K562 (cell line): ENCODE measurements around the gene AGPAT3. TPM values are rescaled to one million over a fixed set of nuclear protein-coding genes. Genes with fewer than 3 reads are reported as not detected.
A peak's percentile ranks its signal among the peaks of the same experiment; 100 is the strongest.

ENCODE experiments used
- ATAC-seq: fragments of 200-7000 bp; cut with Tn5 transposase; 3 replicates; pipeline ENCODE4 v1.9.1; 2020; ENCODE audit warnings: moderate library complexity
- BruUV-seq: library from RNA; stranded (reverse); fragments of 400-500 nt; replicated peaks from 2 replicates; lab custom pipeline; 2021; lab: Mats Ljungman, UMichigan
- CTCF ChIA-PET: fragments of 300-600 bp; formaldehyde crosslinking; extraction: SDS; loops from one replicate; lab custom pipeline; 2021; ENCODE audit warnings: low intra/inter-chr PET ratio; lab: Yijun Ruan, JAX
- POLR2A ChIA-PET: fragments of 300-600, 350-650 bp; sonication (Branson Sonifier 250); formaldehyde crosslinking; extraction: SDS; loops from one replicate; lab custom pipeline; 2021; ENCODE audit warnings: antibody characterized with exemption, inconsistent platforms; lab: Yijun Ruan, JAX
- DNase-seq, 4 experiments: peaks; one replicate each; pipeline versions ENCODE4 v3.0.0 to v3.0.0-alpha.2; 2011 to 2018; ENCODE audit warnings: low spot score in 3 of 4, mixed read lengths in 3 of 4; ENCODE audit errors: extremely low read depth in 1 of 4
- FAIRE-seq: peaks from 2 replicates; lab custom pipeline; 2011; peaks lifted over from hg19 to GRCh38; lab: Jason Lieb, UNC
- H2AFZ ChIP-seq: 2 replicates; pipeline ENCODE4 v1.6.0; 2011; ENCODE audit warnings: low read depth, low read length, control low read depth, inconsistent platforms
- H3K27ac ChIP-seq: fragments of 200-600 bp; 3 replicates; pipeline ENCODE4 v1.8.0; 2011; ENCODE audit warnings: low read depth, mild to moderate bottlenecking, control low read depth, inconsistent platforms, low read length, moderate library complexity, mixed read lengths; ENCODE audit errors: extremely low read depth
- H3K27me3 ChIP-seq, 2 experiments: fragments of 300-600 bp in 1 of 2; 2 replicates in 1 of 2; 3 replicates in 1 of 2; pipeline versions ENCODE4 v1.6.0 to v1.8.0; 2011; ENCODE audit warnings: inconsistent platforms in 2 of 2, low read length in 2 of 2, mild to moderate bottlenecking in 1 of 2, mixed read lengths in 1 of 2, moderate library complexity in 1 of 2; ENCODE audit not compliant: control insufficient read depth in 2 of 2, insufficient read depth in 2 of 2
- H3K36me3 ChIP-seq: fragments of 300-600 bp; 3 replicates; pipeline ENCODE4 v1.8.0; 2011; ENCODE audit warnings: mild to moderate bottlenecking, low read length, inconsistent platforms; ENCODE audit not compliant: control insufficient read depth, insufficient read depth
- H3K4me1 ChIP-seq, 2 experiments: fragments of 200-600 bp in 1 of 2; replicated peaks in 1 of 2; 2 replicates in 1 of 2; 3 replicates in 1 of 2; pipeline versions ENCODE4 v1.5.1 to v1.8.0; 2011; ENCODE audit warnings: inconsistent platforms in 2 of 2, low read length in 2 of 2, mild to moderate bottlenecking in 1 of 2, mixed read lengths in 1 of 2, moderate library complexity in 1 of 2; ENCODE audit not compliant: control insufficient read depth in 2 of 2, insufficient read depth in 2 of 2
- H3K4me2 ChIP-seq: 2 replicates; pipeline ENCODE4 v1.6.1; 2011; ENCODE audit warnings: low read length, control low read depth, inconsistent platforms, mixed read lengths; ENCODE audit not compliant: insufficient read depth
- H3K4me3 ChIP-seq: fragments of 200-600 bp; sonication (generic), shearing (Covaris generic); 2 replicates; pipeline ENCODE4 v1.5.1; 2016; ENCODE audit warnings: control low read depth, inconsistent platforms
- H3K79me2 ChIP-seq: fragments of 200-600 bp; 3 replicates; pipeline ENCODE4 v1.8.0; 2011; ENCODE audit warnings: low read length, inconsistent platforms; ENCODE audit not compliant: control insufficient read depth, insufficient read depth
- H3K9ac ChIP-seq, 2 experiments: 2 replicates each; pipeline versions ENCODE4 v1.6.0 to v1.6.1; 2011; ENCODE audit warnings: low read depth in 2 of 2, low read length in 2 of 2, control low read depth in 1 of 2, inconsistent platforms in 1 of 2, mild to moderate bottlenecking in 1 of 2, mixed read lengths in 1 of 2; ENCODE audit not compliant: insufficient read depth in 1 of 2
- H3K9me1 ChIP-seq: one replicate; pipeline ENCODE4 v1.6.0; 2011; ENCODE audit warnings: inconsistent platforms, mild to moderate bottlenecking, low read length, moderate library complexity; ENCODE audit not compliant: control insufficient read depth, insufficient read depth
- H3K9me3 ChIP-seq: replicated peaks from 2 replicates; pipeline ENCODE4 v1.5.1; 2011; ENCODE audit warnings: low read depth, low read length, inconsistent platforms; ENCODE audit not compliant: control insufficient read depth, insufficient read depth
- H4K20me1 ChIP-seq: replicated peaks from 2 replicates; pipeline ENCODE4 v1.6.1; 2011; ENCODE audit warnings: low read length, inconsistent platforms, mixed read lengths; ENCODE audit not compliant: control insufficient read depth, insufficient read depth
- ARID2 ChIP-seq: fragments of 450-650 bp; IDR thresholded peaks from 2 replicates; pipeline ENCODE4 v1.6.1; 2017; ENCODE audit warnings: antibody characterized with exemption, mild to moderate bottlenecking
- BRD4 ChIP-seq: fragments of 200-600 bp; sonication (generic); IDR thresholded peaks from 2 replicates; pipeline ENCODE4 v1.6.1; 2017; ENCODE audit warnings: inconsistent platforms
- ELF1 ChIP-seq: fragments of 200-800 bp; sonication (Bioruptor generic); IDR thresholded peaks from 2 replicates; pipeline ENCODE4 v1.6.1; 2016; ENCODE audit warnings: missing genetic modification characterization, missing compliant biosample characterization
- ZNF589 ChIP-seq: fragments of 200-800 bp; sonication (Bioruptor generic); IDR thresholded peaks from 2 replicates; pipeline ENCODE4 v1.6.1; 2016; ENCODE audit warnings: low read depth, missing genetic modification characterization, missing compliant biosample characterization
- WGBS: fragments of 100-300 bp; shearing (Covaris generic); methylation state at CpG from one replicate; pipeline ENCODE4 v1.1.6; 2016; ENCODE audit warnings: low coverage, mixed read lengths; ENCODE audit not compliant: insufficient coverage; ENCODE audit errors: missing lambda C conversion rate; 5-methylcytosine and 5-hydroxymethylcytosine counted together
- in situ Hi-C: fragments of 300-500 bp; cut with MboI; formaldehyde crosslinking; loops from 4 replicates; pipeline ENCODE4 v1.15.0; 2018; ENCODE audit warnings: inconsistent platforms, mixed read lengths
- intact Hi-C: fragments of 100-400 bp; cut with micrococcal nuclease; formaldehyde crosslinking; loops from 2 replicates; pipeline ENCODE4 v1.14.2; 2022
- polyA plus RNA-seq, 8 experiments: library from polyadenylated mRNA; depleted of rRNA in 4 of 8; stranded (reverse) in 5 of 8; unstranded in 3 of 8; fragments of >200 nt; fragmentation: Nextera tagmentation in 2 of 8; fragmentation: Illumina TruSeq in 1 of 8; extraction: Ambion mirVana in 2 of 8; extraction: Trizol in 1 of 8; gene quantifications; 2 replicates each; pipeline versions ENCODE4 v1.2.1 to v1.2.3, GENCODE V29; 2011 to 2014; ENCODE audit warnings: inconsistent platforms in 1 of 8, missing spikeins in 1 of 8
- total RNA-seq, 7 experiments: library from RNA; depleted of rRNA in 6 of 7; stranded (reverse); fragments of >200 nt in 6 of 7; fragmentation: Illumina TruSeq in 2 of 7; extraction: Trizol in 2 of 7; gene quantifications; 2 replicates each; pipeline versions ENCODE4 v1.2.1 to v1.2.3, GENCODE V29; 2011 to 2021; ENCODE audit warnings: low replicate concordance in 1 of 7
- TF ChIP-seq, protein P1 (sequence below): fragments of 200-800 bp; sonication (Bioruptor generic); IDR thresholded peaks from 2 replicates; pipeline ENCODE4 v1.6.1; 2017; ENCODE audit warnings: missing genetic modification characterization, missing compliant biosample characterization
- TF ChIP-seq, protein P2 (sequence below): fragments of 450-650 bp; IDR thresholded peaks from 2 replicates; pipeline ENCODE4 v1.7.0; 2016; ENCODE audit warnings: borderline replicate concordance
- TF ChIP-seq, protein P3 (sequence below): fragments of 450-650 bp; IDR thresholded peaks from 2 replicates; pipeline ENCODE4 v1.6.1; 2016; ENCODE audit warnings: mild to moderate bottlenecking, moderate library complexity

AGPAT3 gene
- total and polyA plus RNA-seq, 9 of the 15 experiments (the other 6 are each of a cell fraction or from before 2014, with no cell fraction given): 1.5 to 88.4 (median 35.7) TPM

DNA sequence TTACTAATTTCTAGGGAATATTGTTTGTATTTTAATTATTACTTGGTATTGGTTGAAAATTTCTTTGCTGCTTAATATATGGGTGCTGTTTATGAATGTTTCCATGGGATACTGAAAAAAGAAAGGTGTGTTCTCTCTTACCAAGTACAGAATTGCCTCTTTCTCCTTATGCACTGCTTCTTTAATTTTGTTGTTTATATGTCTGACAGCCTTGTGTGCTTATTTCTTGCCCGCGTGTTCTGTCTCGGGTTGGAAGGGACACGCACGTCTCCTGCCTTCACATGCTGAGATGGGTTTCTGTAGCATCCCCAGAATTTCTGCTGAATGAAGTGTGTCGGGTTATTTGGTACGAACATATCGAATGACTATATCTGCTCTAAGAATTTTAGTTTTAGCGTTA lies 51.1 kb downstream of the AGPAT3 start:
- peak overlapping the region; percentile 65 for H3K4me2 ChIP-seq
- H4K20me1 ChIP-seq: no peaks in the 10 kb centered on the region
- DNase-seq (peak in 2 of 4 experiments; percentile 46 to 50), FAIRE-seq (peak; percentile 75), ATAC-seq (peak; percentile 32)
- peaks cover 11% of the 10 kb centered on the region; the same call in 2 of the 3 replicates for H3K36me3 ChIP-seq
- peaks cover 23 to 44% of the 10 kb centered on the region in 2 experiments for H3K4me1 ChIP-seq
- peaks cover 87% of the 10 kb centered on the region for H3K79me2 ChIP-seq
- no peaks in the 10 kb centered on the region for H3K27me3 ChIP-seq
- H3K4me3 ChIP-seq: peak overlapping the region; percentile 42; the same call in 1 of the 2 replicates
- H2AFZ ChIP-seq: peak overlapping the region; percentile 70
- intact Hi-C loops (no loop called here), in situ Hi-C loops (no loop called here)
- H3K9me3 ChIP-seq: peaks cover 8% of the 10 kb centered on the region
- CTCF ChIA-PET: no interaction called here
- H3K27ac ChIP-seq: peak overlapping the region; percentile 81; the same call in 2 of the 3 replicates
- POLR2A ChIA-PET: interaction anchor here (0.6 kb wide), 1 partner anchor 100 kb away, joined by 3 read pairs; no protein-coding TSS in a partner anchor
- H3K9ac ChIP-seq: peak overlapping the region in 1 of 2 experiments; percentile 76; a peak in 3 of 4 replicates
- BruUV-seq: no TSS peak
- no peaks in the 10 kb centered on the region for H3K9me1 ChIP-seq
- 30% methylated on average over 9 of the region's 9 CpGs for WGBS
- TF ChIP-seq, protein P1, sequence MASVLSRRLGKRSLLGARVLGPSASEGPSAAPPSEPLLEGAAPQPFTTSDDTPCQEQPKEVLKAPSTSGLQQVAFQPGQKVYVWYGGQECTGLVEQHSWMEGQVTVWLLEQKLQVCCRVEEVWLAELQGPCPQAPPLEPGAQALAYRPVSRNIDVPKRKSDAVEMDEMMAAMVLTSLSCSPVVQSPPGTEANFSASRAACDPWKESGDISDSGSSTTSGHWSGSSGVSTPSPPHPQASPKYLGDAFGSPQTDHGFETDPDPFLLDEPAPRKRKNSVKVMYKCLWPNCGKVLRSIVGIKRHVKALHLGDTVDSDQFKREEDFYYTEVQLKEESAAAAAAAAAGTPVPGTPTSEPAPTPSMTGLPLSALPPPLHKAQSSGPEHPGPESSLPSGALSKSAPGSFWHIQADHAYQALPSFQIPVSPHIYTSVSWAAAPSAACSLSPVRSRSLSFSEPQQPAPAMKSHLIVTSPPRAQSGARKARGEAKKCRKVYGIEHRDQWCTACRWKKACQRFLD: 0 out of 2 replicates have a peak, but pooled peaks have one; percentile 11
- TF ChIP-seq BRD4: no peak
- 0 out of 2 replicates have a peak, but pooled peaks have one; percentile 27 for TF ChIP-seq ARID2
- TF ChIP-seq ELF1 (tag): no peak
- TF ChIP-seq, protein P2, sequence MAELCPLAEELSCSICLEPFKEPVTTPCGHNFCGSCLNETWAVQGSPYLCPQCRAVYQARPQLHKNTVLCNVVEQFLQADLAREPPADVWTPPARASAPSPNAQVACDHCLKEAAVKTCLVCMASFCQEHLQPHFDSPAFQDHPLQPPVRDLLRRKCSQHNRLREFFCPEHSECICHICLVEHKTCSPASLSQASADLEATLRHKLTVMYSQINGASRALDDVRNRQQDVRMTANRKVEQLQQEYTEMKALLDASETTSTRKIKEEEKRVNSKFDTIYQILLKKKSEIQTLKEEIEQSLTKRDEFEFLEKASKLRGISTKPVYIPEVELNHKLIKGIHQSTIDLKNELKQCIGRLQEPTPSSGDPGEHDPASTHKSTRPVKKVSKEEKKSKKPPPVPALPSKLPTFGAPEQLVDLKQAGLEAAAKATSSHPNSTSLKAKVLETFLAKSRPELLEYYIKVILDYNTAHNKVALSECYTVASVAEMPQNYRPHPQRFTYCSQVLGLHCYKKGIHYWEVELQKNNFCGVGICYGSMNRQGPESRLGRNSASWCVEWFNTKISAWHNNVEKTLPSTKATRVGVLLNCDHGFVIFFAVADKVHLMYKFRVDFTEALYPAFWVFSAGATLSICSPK: no peak
- TF ChIP-seq, protein P3, sequence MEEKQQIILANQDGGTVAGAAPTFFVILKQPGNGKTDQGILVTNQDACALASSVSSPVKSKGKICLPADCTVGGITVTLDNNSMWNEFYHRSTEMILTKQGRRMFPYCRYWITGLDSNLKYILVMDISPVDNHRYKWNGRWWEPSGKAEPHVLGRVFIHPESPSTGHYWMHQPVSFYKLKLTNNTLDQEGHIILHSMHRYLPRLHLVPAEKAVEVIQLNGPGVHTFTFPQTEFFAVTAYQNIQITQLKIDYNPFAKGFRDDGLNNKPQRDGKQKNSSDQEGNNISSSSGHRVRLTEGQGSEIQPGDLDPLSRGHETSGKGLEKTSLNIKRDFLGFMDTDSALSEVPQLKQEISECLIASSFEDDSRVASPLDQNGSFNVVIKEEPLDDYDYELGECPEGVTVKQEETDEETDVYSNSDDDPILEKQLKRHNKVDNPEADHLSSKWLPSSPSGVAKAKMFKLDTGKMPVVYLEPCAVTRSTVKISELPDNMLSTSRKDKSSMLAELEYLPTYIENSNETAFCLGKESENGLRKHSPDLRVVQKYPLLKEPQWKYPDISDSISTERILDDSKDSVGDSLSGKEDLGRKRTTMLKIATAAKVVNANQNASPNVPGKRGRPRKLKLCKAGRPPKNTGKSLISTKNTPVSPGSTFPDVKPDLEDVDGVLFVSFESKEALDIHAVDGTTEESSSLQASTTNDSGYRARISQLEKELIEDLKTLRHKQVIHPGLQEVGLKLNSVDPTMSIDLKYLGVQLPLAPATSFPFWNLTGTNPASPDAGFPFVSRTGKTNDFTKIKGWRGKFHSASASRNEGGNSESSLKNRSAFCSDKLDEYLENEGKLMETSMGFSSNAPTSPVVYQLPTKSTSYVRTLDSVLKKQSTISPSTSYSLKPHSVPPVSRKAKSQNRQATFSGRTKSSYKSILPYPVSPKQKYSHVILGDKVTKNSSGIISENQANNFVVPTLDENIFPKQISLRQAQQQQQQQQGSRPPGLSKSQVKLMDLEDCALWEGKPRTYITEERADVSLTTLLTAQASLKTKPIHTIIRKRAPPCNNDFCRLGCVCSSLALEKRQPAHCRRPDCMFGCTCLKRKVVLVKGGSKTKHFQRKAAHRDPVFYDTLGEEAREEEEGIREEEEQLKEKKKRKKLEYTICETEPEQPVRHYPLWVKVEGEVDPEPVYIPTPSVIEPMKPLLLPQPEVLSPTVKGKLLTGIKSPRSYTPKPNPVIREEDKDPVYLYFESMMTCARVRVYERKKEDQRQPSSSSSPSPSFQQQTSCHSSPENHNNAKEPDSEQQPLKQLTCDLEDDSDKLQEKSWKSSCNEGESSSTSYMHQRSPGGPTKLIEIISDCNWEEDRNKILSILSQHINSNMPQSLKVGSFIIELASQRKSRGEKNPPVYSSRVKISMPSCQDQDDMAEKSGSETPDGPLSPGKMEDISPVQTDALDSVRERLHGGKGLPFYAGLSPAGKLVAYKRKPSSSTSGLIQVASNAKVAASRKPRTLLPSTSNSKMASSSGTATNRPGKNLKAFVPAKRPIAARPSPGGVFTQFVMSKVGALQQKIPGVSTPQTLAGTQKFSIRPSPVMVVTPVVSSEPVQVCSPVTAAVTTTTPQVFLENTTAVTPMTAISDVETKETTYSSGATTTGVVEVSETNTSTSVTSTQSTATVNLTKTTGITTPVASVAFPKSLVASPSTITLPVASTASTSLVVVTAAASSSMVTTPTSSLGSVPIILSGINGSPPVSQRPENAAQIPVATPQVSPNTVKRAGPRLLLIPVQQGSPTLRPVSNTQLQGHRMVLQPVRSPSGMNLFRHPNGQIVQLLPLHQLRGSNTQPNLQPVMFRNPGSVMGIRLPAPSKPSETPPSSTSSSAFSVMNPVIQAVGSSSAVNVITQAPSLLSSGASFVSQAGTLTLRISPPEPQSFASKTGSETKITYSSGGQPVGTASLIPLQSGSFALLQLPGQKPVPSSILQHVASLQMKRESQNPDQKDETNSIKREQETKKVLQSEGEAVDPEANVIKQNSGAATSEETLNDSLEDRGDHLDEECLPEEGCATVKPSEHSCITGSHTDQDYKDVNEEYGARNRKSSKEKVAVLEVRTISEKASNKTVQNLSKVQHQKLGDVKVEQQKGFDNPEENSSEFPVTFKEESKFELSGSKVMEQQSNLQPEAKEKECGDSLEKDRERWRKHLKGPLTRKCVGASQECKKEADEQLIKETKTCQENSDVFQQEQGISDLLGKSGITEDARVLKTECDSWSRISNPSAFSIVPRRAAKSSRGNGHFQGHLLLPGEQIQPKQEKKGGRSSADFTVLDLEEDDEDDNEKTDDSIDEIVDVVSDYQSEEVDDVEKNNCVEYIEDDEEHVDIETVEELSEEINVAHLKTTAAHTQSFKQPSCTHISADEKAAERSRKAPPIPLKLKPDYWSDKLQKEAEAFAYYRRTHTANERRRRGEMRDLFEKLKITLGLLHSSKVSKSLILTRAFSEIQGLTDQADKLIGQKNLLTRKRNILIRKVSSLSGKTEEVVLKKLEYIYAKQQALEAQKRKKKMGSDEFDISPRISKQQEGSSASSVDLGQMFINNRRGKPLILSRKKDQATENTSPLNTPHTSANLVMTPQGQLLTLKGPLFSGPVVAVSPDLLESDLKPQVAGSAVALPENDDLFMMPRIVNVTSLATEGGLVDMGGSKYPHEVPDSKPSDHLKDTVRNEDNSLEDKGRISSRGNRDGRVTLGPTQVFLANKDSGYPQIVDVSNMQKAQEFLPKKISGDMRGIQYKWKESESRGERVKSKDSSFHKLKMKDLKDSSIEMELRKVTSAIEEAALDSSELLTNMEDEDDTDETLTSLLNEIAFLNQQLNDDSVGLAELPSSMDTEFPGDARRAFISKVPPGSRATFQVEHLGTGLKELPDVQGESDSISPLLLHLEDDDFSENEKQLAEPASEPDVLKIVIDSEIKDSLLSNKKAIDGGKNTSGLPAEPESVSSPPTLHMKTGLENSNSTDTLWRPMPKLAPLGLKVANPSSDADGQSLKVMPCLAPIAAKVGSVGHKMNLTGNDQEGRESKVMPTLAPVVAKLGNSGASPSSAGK: no peak
- no peak for TF ChIP-seq ZNF589 (CRISPR knock-in tag)
